Measurements from ENCODE around the gene COMT.
"Not testable (repeated sequence)": the region's sequence is repeated elsewhere in the genome, so short reads cannot be mapped to it uniquely, and the experiment has no call there.

COMT gene

GRCh38 chr22:19929586-19930550 is 11.7 kb upstream of the COMT start:
- no peak for FAIRE-seq

GRCh38 chr22:19930551-19931486 is 10.8 kb upstream of the COMT start:
- FAIRE-seq: no peak

- FAIRE-seq: no peak
Observed at GRCh38 chr22:19931514-19931913, 10.1 kb upstream of the COMT start.

GRCh38 chr22:19932367-19933206 is 9.0 kb upstream of the COMT start:
- no peak for FAIRE-seq

GRCh38 chr22:19933341-19934241 is 8.0 kb upstream of the COMT start:
- no peak for FAIRE-seq

- not testable (repeated sequence) for FAIRE-seq
Observed at GRCh38 chr22:19935123-19935718, 6.4 kb upstream of the COMT start.

- FAIRE-seq: no peak
Observed at GRCh38 chr22:19936513-19936912, 5.1 kb upstream of the COMT start.

- no peak for FAIRE-seq
Observed at GRCh38 chr22:19937616-19938473, 3.7 kb upstream of the COMT start.

- no peak for FAIRE-seq
Observed at GRCh38 chr22:19940536-19941364, 822 bp upstream of the COMT start.

- FAIRE-seq: peak; percentile 65
Observed at GRCh38 chr22:19942157-19943081, 847 bp downstream of the COMT start.

- FAIRE-seq: no peak
Observed at GRCh38 chr22:19943082-19944026, 1.8 kb downstream of the COMT start.

GRCh38 chr22:19948057-19948760 is 6.6 kb downstream of the COMT start:
- no peak for FAIRE-seq

GRCh38 chr22:19951346-19951745 is 9.8 kb downstream of the COMT start:
- FAIRE-seq: no peak

GRCh38 chr22:19955241-19956128 is 13.9 kb downstream of the COMT start:
- FAIRE-seq: no peak

- FAIRE-seq: no peak
Observed at GRCh38 chr22:19957445-19957844, 15.9 kb downstream of the COMT start.
